Activated naive CD4-positive, alpha-beta T cell treated with anti-CD3 and anti-CD28 coated beads, Interleukin-2, amount 50 U/mL, for 24 hours (primary cell): ENCODE measurements around the gene C1QTNF12.

ENCODE experiments used
- H3K27ac Mint-ChIP-seq: one replicate; pipeline ENCODE4 v1.8.0; 2021; ENCODE audit warnings: mild to moderate bottlenecking, mixed read lengths
- H3K27me3 Mint-ChIP-seq: one replicate; pipeline ENCODE4 v1.8.0; 2021; ENCODE audit warnings: mixed read lengths
- H3K36me3 Mint-ChIP-seq: one replicate; pipeline ENCODE4 v1.8.0; 2021; ENCODE audit warnings: mixed read lengths
- H3K4me1 Mint-ChIP-seq: one replicate; pipeline ENCODE4 v1.8.0; 2021; ENCODE audit warnings: mixed read lengths
- H3K4me3 Mint-ChIP-seq: one replicate; pipeline ENCODE4 v1.8.0; 2021; ENCODE audit warnings: mild to moderate bottlenecking, mixed read lengths
- H3K9me3 Mint-ChIP-seq: one replicate; pipeline ENCODE4 v1.8.0; 2021; ENCODE audit warnings: mixed read lengths

C1QTNF12 gene

DNA sequence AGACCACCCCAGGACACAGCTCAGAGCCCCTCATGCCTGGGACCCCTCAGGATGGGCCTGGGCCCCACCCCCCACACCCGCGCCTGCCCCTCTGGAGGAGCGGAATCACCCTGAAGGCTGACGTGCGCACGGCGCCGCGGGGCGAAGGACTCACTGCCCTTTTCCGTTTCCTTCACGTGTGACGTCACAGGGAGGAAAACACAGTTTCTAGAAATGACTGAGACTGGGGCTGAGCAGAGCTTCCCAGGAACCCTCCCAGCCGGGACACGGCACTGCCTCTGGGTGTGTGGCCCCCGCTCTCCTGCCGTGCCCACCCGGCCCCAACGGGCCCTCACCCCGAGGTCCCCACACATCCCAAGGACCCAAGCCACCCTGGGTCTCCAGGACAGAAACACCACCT is 27.2 kb downstream of the C1QTNF12 start:
- H3K9me3 Mint-ChIP-seq, result no peaks in the 10 kb centered on the region
- peaks cover 28% of the 10 kb centered on the region for H3K4me1 Mint-ChIP-seq
- no peak overlapping the region for H3K4me3 Mint-ChIP-seq
- no peaks in the 10 kb centered on the region for H3K27me3 Mint-ChIP-seq
- no peak overlapping the region for H3K27ac Mint-ChIP-seq
- H3K36me3 Mint-ChIP-seq, result peaks cover 12% of the 10 kb centered on the region

DNA sequence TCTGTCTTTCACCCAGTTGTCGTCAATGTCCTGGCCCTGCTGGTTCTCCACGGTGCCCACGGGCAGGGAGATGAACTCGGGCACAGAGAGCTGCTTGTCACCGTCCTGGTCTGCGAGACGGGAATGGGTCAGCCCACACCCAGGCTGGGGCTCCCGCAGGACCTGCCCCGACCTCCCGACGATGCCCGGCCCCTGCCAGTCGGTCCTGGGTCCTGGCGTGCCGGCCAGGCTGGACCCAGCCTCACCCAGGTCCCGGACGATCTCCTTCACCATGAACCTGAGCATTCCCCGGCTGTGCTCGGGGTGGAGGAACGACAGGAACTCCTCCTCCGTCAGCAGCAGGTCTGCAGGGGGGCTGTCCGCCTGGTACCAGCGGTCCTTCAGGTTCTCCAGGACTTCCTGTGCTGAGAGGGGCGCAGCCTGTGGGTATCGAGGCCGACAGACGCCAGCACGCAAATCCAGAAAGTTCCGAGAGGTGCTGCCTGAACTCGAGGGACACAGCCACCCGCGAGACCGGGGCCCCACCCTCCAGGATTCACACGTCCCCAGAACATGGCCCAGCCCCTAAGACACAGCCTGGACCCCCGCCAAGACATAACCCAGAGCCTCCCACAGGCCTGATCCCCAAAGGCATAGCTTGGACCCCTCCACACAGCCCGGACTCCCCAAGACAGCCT is 27.9 kb downstream of the C1QTNF12 start:
- H3K9me3 Mint-ChIP-seq, result no peaks in the 10 kb centered on the region
- H3K36me3 Mint-ChIP-seq, result peaks cover 12% of the 10 kb centered on the region
- no peaks in the 10 kb centered on the region for H3K27me3 Mint-ChIP-seq
- peaks cover 30% of the 10 kb centered on the region for H3K4me1 Mint-ChIP-seq
- H3K27ac Mint-ChIP-seq, result no peak overlapping the region
- no peak overlapping the region for H3K4me3 Mint-ChIP-seq

DNA sequence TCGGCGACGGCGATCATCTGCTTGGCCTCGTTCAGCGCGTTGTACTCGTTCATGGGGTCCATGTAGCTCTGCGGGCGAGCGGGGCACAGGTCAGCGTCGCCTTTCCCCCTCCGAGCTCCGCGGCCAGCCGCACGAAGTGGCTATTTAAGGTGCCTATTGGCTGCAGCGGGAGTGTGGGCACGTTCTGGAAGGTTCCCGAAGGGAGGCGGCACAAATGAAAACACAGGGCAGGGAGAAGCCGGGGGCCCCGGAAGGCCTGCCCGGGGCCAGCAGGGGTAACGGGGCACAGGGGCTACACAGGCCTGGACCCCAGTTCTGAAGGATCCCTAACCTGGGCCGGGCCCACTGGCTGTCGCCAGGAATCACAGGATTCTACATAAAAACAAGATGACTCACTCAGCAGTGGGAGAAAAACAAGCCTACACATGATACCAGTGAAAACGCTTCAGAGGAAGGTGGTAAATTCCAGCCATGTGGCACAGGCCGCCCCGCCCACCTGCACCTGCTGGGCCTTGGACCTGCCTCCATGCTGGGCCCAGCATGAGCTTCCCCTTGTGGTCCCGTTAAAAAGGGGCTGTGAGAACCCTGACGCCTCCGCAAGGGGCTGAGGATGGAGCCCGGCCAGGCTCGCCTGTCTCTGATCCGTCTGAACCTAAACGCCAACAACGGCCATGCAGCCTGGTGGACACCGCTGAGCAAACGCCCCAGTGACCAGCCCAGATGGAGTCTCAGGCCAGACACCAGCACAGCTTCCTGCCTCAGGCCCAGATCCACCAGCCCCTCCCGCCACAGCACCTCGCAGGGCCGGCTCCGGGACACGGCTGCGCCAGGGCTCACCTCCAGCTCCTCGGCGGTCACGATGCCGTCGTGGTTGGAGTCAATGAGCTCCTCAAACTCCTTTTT is 28.6 kb downstream of the C1QTNF12 start:
- Mint-ChIP-seq H3K9me3 (no peaks in the 10 kb centered on the region), H3K4me3 (no peak overlapping the region), H3K27ac (no peak overlapping the region), H3K36me3 (peaks cover 8% of the 10 kb centered on the region), H3K27me3 (no peaks in the 10 kb centered on the region), H3K4me1 (peaks cover 26% of the 10 kb centered on the region)

DNA sequence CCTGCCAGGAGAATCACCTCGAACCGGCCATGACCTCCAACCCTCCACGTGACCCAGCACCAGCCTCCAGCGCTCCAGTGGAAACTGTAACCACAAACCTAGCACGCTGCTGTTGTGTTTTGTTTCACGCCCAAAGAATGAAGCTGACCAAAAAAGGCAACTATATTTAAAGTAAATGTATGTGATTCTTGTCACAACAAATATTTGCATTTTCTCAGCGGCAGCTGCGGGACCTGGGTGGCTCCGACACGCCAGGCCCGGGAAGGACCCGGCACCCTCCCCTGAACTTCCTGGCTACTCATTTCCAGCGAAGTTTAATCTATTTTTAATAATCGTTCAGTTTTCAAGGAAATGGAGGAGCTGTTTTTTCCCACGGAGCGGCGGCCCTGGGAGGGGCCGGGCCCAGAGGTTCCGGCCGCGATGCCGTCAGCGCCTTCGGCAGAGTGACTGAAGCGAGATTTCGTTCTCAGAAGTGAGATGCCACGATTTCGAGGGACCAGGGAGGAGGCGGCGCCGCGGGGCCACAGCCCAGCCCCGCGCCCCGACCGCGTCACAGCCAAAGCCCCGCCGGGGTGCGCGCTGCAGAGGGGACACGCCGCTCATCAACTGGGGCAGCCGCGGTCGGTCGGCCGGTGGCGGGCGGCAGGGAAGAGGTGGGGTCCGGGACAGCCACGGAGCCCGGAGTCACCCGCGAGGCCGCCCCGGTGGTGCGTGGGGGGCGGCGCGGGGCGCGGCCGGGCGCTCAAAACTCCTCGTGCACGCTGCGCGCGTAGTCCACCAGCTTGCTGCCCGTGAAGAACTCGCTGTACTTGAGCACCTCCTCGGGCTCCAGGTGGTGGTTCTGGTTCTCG is 29.5 kb downstream of the C1QTNF12 start:
- Mint-ChIP-seq H3K4me3 (no peak overlapping the region), H3K9me3 (no peaks in the 10 kb centered on the region), H3K27ac (peak overlapping the region; percentile 77), H3K4me1 (peaks cover 23% of the 10 kb centered on the region), H3K36me3 (peaks cover 7% of the 10 kb centered on the region), H3K27me3 (no peaks in the 10 kb centered on the region)

DNA sequence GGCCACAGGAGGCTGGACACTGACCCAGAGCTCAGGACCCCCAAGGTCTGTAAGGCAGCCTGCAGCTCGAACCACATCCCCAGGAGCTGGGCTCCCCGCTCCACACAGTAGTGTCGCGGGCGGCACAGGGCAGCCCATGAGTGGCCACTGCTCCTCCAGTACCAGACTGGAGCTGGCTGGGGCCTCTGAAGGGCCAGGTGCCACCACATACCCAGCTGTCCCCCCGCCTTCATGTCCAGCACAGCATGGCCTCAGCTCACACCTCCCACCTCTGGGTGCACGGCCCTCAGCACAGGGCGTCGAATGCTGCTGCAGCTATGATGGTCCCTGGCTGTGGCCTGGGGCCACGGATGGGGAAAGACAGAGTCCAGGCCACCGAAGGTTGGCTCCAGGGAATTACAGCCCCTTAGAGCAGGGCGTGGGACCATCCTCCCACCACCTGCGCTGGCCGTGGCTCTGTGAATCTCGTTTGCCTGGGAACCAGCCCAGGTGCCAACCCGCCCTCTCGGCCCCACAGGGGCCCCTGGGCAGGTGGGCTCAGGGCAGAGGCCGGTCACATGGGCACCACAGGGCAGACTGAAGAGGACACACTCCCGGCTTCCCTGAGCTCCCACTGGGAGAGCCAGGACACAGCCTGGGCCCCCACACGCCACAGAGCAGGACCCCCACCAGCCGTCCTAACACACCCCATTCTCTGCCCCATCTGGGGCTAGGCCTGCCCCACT is 30.5 kb downstream of the C1QTNF12 start:
- H3K4me3 Mint-ChIP-seq, result no peak overlapping the region
- peaks cover 9% of the 10 kb centered on the region for H3K36me3 Mint-ChIP-seq
- H3K27ac Mint-ChIP-seq, result no peak overlapping the region
- H3K27me3 Mint-ChIP-seq, result no peaks in the 10 kb centered on the region
- H3K9me3 Mint-ChIP-seq, result no peaks in the 10 kb centered on the region
- peaks cover 21% of the 10 kb centered on the region for H3K4me1 Mint-ChIP-seq

DNA sequence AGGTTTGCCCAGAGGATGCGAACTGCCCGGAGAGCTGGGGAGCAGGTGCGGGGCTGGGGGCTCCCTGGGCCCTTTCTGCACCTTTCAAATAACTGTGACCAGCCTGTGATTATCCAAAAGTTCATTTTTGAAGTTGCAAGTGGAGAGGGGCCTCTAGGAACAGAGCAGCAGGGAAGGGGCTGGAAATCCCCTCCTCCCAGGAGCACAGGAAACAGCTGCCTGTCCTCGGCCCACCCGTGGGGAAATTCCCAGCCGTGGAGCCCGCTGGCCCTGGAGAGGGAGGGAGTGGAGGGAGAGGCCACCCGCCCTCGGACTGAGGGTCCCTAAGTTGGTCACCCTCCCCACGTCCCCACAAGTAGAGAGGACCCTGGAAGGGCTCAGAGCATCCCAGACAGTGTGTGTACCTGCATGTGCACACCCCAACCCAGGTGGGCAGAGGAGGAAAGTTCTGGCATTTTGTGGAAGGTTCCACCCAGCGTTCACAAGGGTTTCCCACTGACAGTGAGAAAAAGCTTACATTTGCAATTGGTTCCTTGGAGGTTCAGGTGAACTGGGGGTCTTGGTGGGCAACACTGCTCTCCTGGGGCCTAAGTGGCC is 31.3 kb downstream of the C1QTNF12 start:
- H3K4me3 Mint-ChIP-seq, result peak overlapping the region; percentile 73
- no peak overlapping the region for H3K27ac Mint-ChIP-seq
- no peaks in the 10 kb centered on the region for H3K9me3 Mint-ChIP-seq
- H3K27me3 Mint-ChIP-seq, result no peaks in the 10 kb centered on the region
- H3K4me1 Mint-ChIP-seq, result peaks cover 22% of the 10 kb centered on the region
- peaks cover 8% of the 10 kb centered on the region for H3K36me3 Mint-ChIP-seq

DNA sequence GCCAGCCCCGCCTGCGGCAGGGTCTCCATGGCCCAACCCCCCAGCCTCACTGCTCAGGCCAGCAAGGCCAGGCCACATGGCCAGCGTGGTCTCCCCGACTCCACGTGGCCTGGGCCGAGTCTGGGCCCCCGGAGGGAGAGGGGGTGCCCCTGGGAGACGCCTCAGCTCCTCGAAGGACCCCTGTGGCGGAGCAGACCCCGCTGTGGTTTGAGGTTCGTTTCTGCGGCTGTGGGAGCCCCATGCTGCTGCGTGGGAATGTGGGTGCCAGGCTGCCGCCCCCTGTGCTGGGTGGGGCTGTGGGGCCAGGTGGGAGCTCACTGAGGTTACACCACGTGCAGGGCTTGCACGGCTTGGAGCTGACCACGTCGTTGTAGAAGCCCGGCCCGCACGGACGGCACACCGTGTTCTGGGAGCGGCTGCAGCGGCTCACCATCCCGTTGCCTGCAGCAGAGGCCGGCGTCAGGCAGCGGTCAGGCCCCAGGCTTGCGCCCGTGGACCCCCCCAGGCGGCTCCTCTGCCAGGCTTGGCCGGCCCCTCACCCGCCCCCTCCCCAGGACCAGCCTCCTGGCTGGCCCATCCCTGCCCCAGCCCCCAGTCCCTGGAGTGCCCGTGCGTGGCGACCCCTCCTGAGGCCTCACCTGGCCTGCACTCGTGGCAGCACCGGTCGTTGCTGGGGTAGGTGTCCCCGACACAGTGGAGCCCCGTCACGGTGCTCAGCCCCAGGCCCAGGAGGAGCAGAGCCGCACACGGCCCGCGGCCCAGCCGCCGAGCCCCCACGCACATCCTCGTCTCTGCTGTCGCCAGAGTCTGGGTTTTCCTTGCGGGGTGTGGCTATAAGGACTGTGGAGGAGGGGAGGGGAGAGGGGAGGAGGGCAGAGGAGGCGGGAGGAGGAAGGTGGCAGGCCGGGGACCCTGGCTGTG is 32.9 kb downstream of the C1QTNF12 start, which contains the start of gene TNFRSF4:
TSS of gene TNFRSF4 (minus strand) at position 809 of the 921 bp plus-strand sequence. CDS start at position 783, 26 bp downstream.
- peaks cover 30% of the 10 kb centered on the region for H3K4me1 Mint-ChIP-seq
- H3K27ac Mint-ChIP-seq, result peak within 1 kb of the TSS; percentile 68
- H3K36me3 Mint-ChIP-seq, result peaks cover 8% of the 10 kb centered on the region
- H3K4me3 Mint-ChIP-seq, result peak within 1 kb of the TSS; percentile 73
- H3K9me3 Mint-ChIP-seq, result no peaks in the 10 kb centered on the region
- no peaks in the 10 kb centered on the region for H3K27me3 Mint-ChIP-seq

DNA sequence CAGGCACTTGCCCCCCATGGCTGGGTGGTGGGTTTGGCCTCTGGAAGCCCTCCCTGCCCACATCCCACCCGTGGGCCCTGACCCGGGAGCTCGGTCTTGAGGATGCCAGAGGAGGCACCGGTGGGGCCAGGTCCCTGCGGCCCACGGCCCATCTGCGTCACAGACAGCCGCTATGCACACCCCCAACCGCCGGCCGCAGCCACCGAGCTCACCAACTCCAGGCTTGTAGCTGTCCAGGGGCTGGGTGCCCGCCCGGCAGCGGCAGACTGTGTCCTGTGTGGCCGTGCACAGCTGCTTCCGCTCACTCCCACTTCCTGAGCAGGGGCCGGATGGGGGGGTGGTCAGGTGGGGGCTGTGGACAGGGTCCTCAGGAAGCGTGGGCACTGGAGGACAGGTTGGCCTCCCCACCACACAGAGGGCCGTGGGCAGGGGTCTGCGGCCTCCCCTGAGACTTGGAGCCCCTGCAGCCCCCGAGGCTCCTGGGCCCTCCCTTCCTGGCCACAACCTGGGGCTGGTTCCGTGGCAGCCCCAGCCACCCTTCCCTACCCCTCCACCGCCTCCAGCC is 33.7 kb downstream of the C1QTNF12 start:
- H3K4me1 Mint-ChIP-seq, result peaks cover 38% of the 10 kb centered on the region
- H3K9me3 Mint-ChIP-seq, result no peaks in the 10 kb centered on the region
- no peaks in the 10 kb centered on the region for H3K27me3 Mint-ChIP-seq
- peak overlapping the region; percentile 67 for H3K4me3 Mint-ChIP-seq
- H3K36me3 Mint-ChIP-seq, result peaks cover 6% of the 10 kb centered on the region
- H3K27ac Mint-ChIP-seq, result no peak overlapping the region

DNA sequence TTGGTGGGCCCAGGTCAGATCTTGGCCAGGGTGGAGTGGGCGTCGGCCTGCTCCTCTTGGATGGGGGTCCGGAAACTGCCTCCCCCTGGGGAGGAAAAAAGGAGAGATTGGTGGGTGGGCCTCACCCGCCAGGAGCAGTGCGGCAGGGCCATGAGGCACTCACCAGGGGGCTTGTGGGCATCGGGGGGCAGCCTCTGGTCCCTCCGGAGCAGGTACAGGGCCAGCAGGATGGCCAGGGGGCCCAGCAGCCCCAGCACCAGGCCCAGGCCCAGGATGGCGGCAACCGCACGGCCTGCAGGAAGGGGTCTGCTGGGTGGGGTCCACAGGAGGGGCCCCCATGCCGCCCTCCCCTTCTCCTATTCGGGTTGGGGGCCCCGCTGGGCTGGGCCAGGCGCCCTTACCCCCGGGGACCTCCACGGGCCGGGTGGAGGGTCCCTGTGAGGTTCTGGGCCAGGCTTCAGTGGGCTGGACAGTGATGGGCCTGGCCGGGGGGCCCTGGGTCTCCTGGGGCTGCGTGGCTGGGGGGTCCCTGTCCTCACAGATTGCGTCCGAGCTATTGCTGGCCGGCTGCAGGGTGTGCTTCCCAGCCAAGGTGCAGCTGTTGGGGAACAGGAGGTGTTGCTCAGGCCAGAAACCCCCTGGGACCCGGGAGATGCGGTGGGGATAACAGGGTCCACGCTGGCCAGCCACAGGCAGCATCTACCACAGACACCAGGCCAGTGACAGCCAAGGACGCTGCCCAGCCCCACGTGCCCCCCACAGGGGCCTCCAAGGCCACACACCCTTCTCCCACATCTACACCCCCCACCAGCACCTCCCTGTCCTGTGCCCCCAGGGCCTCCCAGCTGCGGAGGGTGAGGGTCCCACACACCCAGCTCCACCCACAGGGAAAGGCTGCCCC is 34.7 kb downstream of the C1QTNF12 start:
- Mint-ChIP-seq H3K27me3 (no peaks in the 10 kb centered on the region), H3K9me3 (no peaks in the 10 kb centered on the region), H3K4me1 (peaks cover 38% of the 10 kb centered on the region), H3K27ac (peak overlapping the region; percentile 8), H3K36me3 (peaks cover 4% of the 10 kb centered on the region), H3K4me3 (peak overlapping the region; percentile 52)

DNA sequence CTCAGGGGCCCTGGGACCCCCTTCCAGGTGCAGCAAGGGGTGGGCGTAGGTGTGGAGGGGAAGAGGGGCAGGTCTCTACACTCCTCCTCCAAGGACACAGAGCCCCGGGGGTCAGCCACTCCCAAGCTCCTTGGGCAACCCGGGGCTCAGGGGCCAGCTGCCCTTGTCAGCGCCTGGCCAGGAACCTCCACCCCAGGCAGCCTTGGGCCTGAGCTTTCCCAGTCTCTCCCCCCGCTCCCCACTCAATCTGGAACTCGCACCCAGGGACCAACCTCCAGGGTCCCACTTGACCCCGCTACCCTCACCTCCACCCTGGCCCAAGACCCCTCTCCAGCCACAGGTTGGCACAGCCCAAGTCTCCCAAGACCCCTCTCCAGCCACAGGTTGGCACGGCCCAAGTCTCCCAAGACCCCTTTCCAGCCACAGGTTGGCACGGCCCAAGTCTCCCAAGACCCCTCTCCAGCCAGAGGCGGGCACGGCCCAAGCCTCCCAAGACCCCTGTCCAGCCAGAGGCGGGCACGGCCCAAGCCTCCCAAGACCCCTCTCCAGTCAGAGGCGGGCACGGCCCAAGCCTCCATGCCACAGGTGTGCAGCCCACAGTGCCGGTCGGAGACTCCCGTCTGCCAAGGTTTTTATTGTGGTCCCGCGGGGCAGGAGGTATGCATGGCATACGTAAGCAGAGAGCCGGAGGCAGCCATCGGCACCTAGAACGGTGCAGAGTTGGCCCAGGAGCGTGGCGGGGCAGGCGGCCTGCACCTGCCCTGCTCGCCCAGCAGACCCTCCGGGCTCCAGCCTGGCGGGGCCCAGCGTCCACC is 35.6 kb downstream of the C1QTNF12 start:
- Mint-ChIP-seq H3K27ac (peak overlapping the region; percentile 62), H3K9me3 (no peaks in the 10 kb centered on the region), H3K4me1 (peaks cover 33% of the 10 kb centered on the region), H3K36me3 (peaks cover 2% of the 10 kb centered on the region), H3K27me3 (no peaks in the 10 kb centered on the region), H3K4me3 (peak overlapping the region; percentile 33)

DNA sequence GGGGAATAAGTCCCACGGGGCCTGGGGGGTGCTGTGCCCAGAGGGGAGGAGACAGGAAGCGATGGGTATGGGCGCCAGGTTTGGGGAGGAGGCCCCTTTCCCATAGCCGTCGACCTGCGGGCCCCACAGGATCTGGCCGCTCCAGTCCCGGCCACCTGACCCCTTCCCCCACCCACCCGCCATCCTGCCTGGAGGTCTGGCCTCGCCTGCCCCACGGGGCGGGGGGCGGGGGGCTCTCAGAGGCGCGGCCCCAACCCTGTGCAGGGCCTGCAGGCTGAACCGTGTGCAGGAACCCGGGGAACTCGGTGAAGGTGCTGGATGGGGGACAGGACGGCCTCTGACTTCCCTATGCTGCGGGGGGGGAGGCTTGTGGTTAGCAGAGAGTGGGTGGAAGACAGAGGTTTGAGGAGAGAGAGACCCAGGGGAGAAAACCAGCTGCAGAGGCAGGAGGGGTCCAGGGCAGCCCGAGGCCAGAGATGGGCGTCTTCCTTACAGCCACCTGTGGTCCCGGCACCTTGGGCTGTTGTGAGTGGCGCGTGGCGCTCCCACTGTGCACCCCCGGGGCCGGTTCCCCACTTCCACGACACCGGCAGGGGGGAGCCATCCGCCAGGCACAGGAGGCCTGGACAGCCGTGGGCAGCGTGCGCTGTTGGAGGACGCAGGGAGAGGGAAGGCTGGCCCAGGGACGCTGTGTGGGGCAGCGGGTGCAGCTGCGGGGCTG is 37.6 kb downstream of the C1QTNF12 start:
- Mint-ChIP-seq H3K9me3 (no peaks in the 10 kb centered on the region), H3K36me3 (peaks cover 2% of the 10 kb centered on the region), H3K27ac (no peak overlapping the region), H3K27me3 (no peaks in the 10 kb centered on the region), H3K4me1 (peaks cover 20% of the 10 kb centered on the region), H3K4me3 (peak overlapping the region; percentile 86)

DNA sequence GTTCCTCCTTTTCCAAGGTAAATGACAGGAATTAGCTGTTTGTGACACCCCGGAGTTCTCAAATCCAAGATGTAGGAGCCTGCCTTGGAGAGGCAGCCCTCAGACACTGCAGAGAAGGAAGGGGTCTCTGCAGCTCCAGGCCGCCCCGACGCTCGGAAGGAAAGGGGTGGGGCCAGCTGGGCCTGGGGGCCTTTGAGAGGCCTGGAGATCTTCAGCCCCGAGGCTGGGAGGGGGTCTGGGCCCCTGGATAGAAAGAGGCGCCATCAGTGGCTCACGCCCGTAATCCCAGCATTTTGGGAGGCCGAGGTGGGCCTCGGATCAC is 39.0 kb downstream of the C1QTNF12 start:
- H3K9me3 Mint-ChIP-seq, result no peaks in the 10 kb centered on the region
- no peaks in the 10 kb centered on the region for H3K27me3 Mint-ChIP-seq
- H3K27ac Mint-ChIP-seq, result no peak overlapping the region
- H3K4me3 Mint-ChIP-seq, result peak overlapping the region; percentile 86
- H3K4me1 Mint-ChIP-seq, result peaks cover 20% of the 10 kb centered on the region
- H3K36me3 Mint-ChIP-seq, result peaks cover 2% of the 10 kb centered on the region
